Osteoblast (primary cell): Measurements from ENCODE around the gene RAB11FIP5. TPM values are rescaled to one million over a fixed set of nuclear protein-coding genes. Genes with fewer than 3 reads are reported as not detected.

Experiments used
- DNase-seq: peaks from one replicate; pipeline ENCODE4 v3.0.0; 2011; ENCODE audit warnings: low spot score, mixed read lengths; ENCODE audit not compliant: insufficient read length; ENCODE audit errors: missing footprints
- H2AFZ ChIP-seq: 2 replicates; pipeline ENCODE4 v1.6.0; 2011; ENCODE audit warnings: mild to moderate bottlenecking, low read length
- H3K27ac ChIP-seq: 2 replicates; pipeline ENCODE4 v1.5.1; 2011; ENCODE audit warnings: mild to moderate bottlenecking, low read depth, low read length, moderate library complexity
- H3K27me3 ChIP-seq: 2 replicates; pipeline ENCODE4 v1.6.0; 2012; ENCODE audit warnings: mild to moderate bottlenecking, control low read depth, inconsistent platforms, low read length, moderate library complexity; ENCODE audit not compliant: insufficient read depth
- H3K36me3 ChIP-seq: 2 replicates; pipeline ENCODE4 v1.5.1; 2011; ENCODE audit warnings: mild to moderate bottlenecking, low read length, control low read depth, moderate library complexity; ENCODE audit not compliant: insufficient read depth
- H3K4me1 ChIP-seq: 2 replicates; pipeline ENCODE4 v1.5.1; 2011; ENCODE audit warnings: mild to moderate bottlenecking, low read length, control low read depth, moderate library complexity; ENCODE audit not compliant: insufficient read depth
- H3K4me2 ChIP-seq: 2 replicates; pipeline ENCODE4 v1.6.0; 2011; ENCODE audit warnings: mild to moderate bottlenecking, low read length; ENCODE audit not compliant: insufficient read depth
- H3K4me3 ChIP-seq: fragments of 200-600 bp; sonication (generic); 3 replicates; pipeline ENCODE4 v1.5.1; 2012; ENCODE audit warnings: mild to moderate bottlenecking, low read length, inconsistent platforms; ENCODE audit not compliant: insufficient read depth
- H3K79me2 ChIP-seq: 2 replicates; pipeline ENCODE4 v1.6.0; 2012; ENCODE audit warnings: mild to moderate bottlenecking, low read length, control low read depth, inconsistent platforms; ENCODE audit not compliant: insufficient read depth
- H3K9me3 ChIP-seq: 2 replicates; pipeline ENCODE4 v1.5.1; 2011; ENCODE audit warnings: low read depth, low read length, control low read depth
- H4K20me1 ChIP-seq: 2 replicates; pipeline ENCODE4 v1.6.0; 2012; ENCODE audit warnings: mild to moderate bottlenecking, low read length, control low read depth; ENCODE audit not compliant: insufficient read depth
- CTCF ChIP-seq: IDR thresholded peaks from 2 replicates; pipeline ENCODE4 v1.5.1; 2011; ENCODE audit warnings: mild to moderate bottlenecking, low read depth, low read length, moderate library complexity; ENCODE audit errors: extremely low read depth
- total RNA-seq: library from RNA; depleted of rRNA; stranded (reverse); fragments of >200 nt; gene quantifications from 2 replicates; pipeline ENCODE4 v1.2.3, GENCODE V29; 2012

Gene RAB11FIP5
- total RNA-seq, 1 donor: 59.0 TPM

GRCh38 chr2:73111073-73112025 is 1.4 kb downstream of the RAB11FIP5 start:
- H3K4me3 ChIP-seq: peak overlapping the region; percentile 86
- H3K27ac ChIP-seq: peak overlapping the region; percentile 85
- peaks cover 63% of the 10 kb centered on the region for H3K79me2 ChIP-seq
- H3K27me3 ChIP-seq: no peaks in the 10 kb centered on the region
- no peaks in the 10 kb centered on the region for H3K9me3 ChIP-seq
- H3K4me2 ChIP-seq: peak overlapping the region; percentile 85
- peaks cover 43% of the 10 kb centered on the region for H4K20me1 ChIP-seq
- peaks cover 46% of the 10 kb centered on the region for H3K4me1 ChIP-seq
- peak; percentile 94 for DNase-seq
- TF ChIP-seq CTCF: no peak
- H2AFZ ChIP-seq: peak overlapping the region; percentile 80
- H3K36me3 ChIP-seq: no peaks in the 10 kb centered on the region

GRCh38 chr2:73110168-73111072 is 2.3 kb downstream of the RAB11FIP5 start:
- H3K36me3 ChIP-seq: no peaks in the 10 kb centered on the region
- H3K4me1 ChIP-seq: peaks cover 56% of the 10 kb centered on the region
- H3K4me2 ChIP-seq: peak overlapping the region; percentile 85
- TF ChIP-seq CTCF: no peak
- no peaks in the 10 kb centered on the region for H3K27me3 ChIP-seq
- H2AFZ ChIP-seq: no peak overlapping the region
- H3K4me3 ChIP-seq: peak overlapping the region; percentile 86
- H3K27ac ChIP-seq: peak overlapping the region; percentile 85
- H4K20me1 ChIP-seq: peaks cover 53% of the 10 kb centered on the region
- no peaks in the 10 kb centered on the region for H3K9me3 ChIP-seq
- H3K79me2 ChIP-seq: peaks cover 72% of the 10 kb centered on the region
- peak; percentile 88 for DNase-seq

- H3K27ac ChIP-seq: peak overlapping the region; percentile 85
- DNase-seq: no peak
- H3K36me3 ChIP-seq: no peaks in the 10 kb centered on the region
- peaks cover 53% of the 10 kb centered on the region for H3K4me1 ChIP-seq
- peak overlapping the region; percentile 86 for H3K4me3 ChIP-seq
- no peaks in the 10 kb centered on the region for H3K27me3 ChIP-seq
- TF ChIP-seq CTCF: no peak
- H4K20me1 ChIP-seq: peaks cover 58% of the 10 kb centered on the region
- H3K79me2 ChIP-seq: peaks cover 81% of the 10 kb centered on the region
- H2AFZ ChIP-seq: no peak overlapping the region
- H3K9me3 ChIP-seq: no peaks in the 10 kb centered on the region
- H3K4me2 ChIP-seq: peak overlapping the region; percentile 85
These were observed 3.1 kb downstream of the RAB11FIP5 start for GRCh38 chr2:73109431-73110167.
